Eye (tissue), 1 donor: ENCODE results near the gene MAGI1.

Source experiments
- DNase-seq: peaks from one replicate; pipeline ENCODE4 v3.0.0-alpha.2; 2015

MAGI1 gene

GRCh38 chr3:65971293-65972252, 67.1 kb downstream of the MAGI1 start:
- DNase-seq: no peak

DNA sequence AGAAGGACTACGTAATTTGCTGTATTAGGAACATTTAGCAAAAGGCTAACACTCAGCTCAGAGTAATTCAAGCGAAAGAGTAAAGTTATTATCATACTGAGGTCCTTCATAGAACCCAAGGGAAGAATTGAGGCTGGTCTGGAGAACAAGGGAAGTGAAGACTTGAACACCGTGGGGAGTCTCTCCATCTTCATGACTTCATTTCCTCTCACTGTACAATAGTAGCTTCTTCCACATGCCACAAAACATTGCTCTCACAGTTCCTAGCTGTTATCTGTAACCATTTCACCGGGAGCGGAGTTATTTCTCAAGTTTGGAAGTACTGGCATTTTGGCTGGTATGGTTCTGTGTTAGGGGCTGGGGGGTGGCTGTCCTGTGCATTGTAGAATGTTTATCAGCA, 69.7 kb downstream of the MAGI1 start:
- no peak for DNase-seq

DNA sequence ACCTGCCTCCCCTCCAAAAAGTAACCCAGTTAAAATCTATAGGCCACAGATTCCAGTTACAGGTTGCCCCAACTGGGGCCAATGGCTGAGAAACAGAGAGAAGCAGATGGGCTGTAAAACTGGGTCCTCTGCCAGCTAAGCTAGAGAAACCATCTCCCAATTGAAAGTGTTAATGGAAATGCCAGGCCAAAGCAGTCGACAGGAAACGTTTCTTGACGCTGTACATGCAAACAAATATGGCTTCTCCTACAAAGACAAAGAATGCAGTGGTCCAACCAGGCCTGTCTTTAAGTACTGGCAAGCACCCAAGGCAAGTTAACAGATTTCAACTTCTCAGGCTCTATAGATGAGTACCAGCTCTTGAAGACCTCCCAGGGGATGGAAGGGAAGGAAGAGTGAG, 71.3 kb downstream of the MAGI1 start:
- DNase-seq: no peak

DNA sequence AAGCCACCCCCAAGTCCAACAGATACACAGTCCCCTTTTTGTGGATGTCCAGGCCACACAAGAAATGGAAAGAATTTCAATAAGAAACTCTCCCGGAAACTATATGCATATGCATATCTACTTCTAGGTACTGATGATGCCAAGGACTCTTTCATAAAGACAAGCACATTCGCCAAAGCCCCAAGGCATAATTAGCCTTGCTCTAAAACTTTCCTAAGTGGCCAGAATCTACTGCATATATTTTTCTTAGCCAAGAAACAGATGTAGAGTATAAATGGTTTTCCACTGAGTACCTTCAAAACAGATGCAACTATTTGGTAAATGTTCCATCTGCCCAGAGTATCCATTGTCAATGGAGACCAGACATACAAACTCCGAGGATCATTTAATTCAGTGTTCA, 73.9 kb downstream of the MAGI1 start:
- no peak for DNase-seq

DNA sequence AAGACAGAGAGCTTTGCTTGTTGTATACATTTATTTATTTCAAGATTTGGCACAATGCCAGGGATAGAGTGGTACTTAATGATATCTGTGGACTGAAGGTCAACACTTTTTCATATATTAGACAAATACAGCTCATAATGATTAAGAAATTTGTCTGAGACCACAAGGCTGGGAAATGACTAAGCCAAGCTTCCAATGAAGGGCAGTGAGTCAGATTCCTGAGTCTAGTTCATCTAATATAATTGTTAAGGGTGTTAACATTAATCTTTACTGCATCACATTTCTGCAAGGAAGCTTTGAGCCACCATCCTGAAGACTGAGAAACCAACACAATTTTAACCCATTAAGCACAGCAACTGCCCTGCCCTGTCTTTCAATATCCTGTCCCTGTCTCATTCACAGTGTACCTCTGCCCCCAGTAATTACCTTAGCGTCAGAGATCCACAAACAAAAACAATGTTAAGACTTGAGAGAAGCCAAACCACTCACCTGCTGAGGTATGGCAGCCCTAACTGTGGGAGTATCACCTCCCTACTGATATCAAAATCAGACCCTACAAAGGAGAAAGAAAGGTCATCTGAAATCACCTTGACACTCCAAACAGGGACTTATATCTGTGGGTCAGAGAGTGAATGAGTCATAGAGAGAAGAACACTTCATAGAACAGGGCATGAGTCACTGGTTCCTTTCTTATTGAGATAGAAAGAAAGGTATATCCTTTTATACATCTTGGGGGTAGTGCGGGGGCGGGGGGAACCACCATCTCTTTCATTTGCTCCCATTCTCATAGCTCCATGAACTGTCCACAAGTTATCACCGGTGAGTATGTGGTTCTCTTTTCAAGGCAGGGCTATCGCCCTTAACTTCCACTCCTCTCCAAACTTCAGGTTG, 74.7 kb downstream of the MAGI1 start:
- no peak for DNase-seq

- no peak for DNase-seq
Measured at GRCh38 chr3:65961733-65962132, 77.0 kb downstream of the MAGI1 start.

- no peak for DNase-seq
Measured at GRCh38 chr3:65961128-65961527, 77.6 kb downstream of the MAGI1 start.

- DNase-seq: no peak
Measured at GRCh38 chr3:65960087-65960486, 78.6 kb downstream of the MAGI1 start.

DNA sequence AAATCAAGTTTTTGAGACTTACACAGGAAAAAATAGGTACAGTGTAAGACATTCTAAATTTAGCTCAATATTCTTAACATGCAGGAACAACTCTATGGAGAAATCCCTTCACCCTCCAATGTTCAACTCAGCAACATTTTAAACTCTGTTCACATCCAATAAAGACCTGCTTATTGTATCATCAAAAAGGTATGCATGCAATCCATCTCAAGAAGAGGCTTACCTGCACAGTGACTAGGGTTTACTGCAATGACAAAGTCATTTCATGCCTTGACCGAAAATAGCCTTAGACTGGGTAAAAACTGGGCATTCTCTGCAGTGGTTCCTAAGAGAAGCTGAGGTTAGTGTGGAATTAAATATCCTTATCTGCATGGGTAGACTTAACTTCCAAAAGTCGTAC, 80.5 kb downstream of the MAGI1 start:
- no peak for DNase-seq

DNA sequence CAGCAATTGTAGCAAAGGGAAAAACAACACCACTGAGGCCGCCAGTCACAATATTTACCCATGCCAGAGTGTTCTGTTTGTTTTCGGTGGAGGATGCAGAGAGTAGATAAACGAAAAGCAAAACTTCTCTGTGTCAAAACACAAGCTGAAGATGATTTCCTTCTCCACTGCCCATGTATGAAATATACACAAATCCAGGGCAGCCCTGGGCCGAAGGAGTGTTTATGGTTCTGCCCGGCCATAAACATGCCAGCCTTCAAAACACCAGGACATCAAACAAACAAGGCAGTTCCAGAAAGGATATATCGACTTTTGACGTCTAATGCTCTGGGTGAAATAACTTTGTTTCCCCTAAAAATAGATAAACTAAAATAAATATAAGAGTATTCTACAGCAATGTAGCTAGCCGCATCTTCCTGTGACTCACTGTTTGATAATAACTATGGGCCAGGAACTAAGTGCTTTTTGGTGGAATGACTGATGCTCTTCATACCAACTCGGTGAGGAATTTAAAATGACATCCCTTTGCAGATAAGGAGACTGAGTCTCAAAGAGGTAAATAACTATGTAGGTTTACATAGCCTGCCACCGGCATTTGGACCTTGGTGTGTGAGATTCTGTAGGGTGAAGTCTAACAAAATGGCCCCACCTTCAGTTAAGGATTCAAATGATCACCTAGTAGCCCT, 82.8 kb downstream of the MAGI1 start:
- no peak for DNase-seq

DNA sequence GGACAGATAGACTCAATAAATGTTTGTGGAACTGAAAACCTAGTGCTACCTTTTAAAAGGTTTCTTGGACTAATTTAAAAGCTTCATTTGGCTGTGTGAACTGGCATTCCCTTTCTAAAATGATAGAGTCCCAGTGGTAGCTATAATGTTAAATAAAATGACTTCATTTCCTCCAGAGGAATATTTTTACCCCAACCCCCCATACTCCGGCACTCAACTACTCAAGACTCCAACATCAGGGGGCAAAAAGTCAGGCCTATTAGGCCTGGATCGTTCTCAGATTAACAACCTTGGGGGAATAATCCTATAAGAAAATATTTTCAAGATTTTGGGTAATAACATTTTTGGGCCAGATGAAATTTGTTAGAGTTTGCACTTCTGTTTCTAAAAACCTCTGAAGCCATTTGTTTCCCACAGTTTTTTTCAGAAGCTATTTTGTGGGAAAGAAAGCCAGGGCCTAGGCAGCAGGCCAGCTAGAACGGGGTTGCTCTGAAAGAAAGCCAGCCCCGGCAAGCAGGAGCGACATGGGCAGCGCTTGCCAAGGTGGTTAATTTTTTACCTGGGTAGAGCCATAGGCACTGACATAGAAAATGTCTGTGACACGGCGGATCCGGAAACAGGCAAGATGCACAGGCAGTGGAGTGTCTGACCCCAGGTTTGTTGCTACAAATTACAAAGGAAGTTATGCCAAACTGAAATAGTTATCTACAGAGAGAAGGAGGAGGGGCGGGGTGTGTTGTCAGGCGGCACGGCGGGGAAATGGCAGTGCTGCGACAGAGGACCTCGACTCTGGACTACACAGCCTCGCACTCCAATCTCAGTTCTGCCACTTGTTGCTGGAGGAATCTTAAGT, 84.6 kb downstream of the MAGI1 start:
- DNase-seq: peak; percentile 30

DNA sequence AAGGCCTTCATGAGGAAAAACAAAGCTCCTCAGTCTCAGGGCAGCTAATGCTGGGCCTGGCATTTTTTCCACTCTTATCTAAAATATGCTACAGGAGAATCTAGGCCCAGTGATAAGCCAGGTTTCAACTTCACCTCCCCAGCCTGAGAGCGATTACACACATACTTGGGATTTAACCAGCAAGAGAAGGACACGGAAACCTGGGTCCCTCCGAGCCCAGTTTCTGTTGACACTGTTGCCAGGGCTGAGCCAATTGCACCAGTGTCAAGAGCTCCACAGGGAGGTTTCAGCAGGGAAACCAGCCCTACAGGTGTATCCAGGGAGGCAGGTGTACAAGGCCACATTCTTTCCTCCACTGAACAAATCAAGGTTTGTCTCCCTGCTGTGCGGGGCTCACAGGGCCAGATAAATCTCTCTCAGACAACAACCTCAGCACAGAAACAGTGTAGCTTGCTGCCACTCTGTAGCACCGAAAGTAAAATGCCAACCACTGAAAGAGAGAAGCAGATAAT, 85.4 kb downstream of the MAGI1 start:
- DNase-seq: peak; percentile 21

DNA sequence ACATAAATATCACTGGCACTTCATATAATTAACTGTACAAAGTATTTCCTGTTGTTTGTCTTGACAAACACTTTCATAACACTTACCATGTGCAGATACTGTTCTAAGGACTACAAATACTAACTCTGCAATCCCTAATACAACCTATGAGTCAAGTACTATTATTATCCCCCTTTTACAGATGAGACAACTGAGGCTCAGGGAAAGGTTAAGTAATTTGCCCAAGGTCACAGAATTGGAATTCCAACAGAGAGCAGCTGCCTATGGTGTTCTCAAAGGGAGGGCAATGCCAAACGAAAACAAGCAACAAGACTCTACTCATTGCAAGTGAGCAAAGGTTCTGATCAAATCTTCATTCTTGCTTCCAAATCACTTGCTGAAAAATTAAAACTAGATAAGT, 85.9 kb downstream of the MAGI1 start:
- no peak for DNase-seq

DNA sequence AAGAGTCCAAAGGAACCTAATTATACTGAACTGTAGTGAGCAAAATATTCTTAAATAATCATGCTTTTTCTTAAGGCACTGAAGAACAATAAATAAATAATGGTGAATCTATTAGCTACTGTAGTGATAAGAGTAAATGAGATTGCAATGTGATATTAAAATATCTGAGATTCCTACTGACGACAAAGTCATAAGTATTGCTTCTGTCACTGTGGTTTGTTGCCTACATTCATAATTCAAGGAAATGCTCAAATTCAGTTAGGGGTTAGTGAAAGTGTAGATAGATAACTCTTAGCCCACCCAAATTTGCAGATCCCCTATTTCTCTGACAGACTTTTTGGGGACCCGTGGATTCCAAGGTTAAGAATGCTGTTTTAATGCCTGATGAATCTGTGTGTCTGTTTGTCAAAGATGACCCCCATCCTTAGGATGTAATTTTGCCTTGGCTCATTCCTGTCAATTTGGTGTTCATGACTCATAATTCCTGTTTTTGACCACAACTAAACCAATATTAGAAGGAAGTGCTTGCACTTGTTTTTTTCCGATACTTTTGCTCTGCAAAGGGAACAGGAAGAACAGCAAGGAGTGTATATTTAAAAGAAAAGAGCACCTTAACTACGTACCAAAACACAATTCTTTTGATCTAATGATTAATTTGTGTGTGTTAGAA, 86.7 kb downstream of the MAGI1 start:
- DNase-seq: no peak

- peak; percentile 35 for DNase-seq
Measured at GRCh38 chr3:65950340-65951326, 88.1 kb downstream of the MAGI1 start.

- DNase-seq: no peak
Measured at GRCh38 chr3:65948841-65949573, 89.7 kb downstream of the MAGI1 start.

GRCh38 chr3:65946438-65946837, 92.3 kb downstream of the MAGI1 start:
- DNase-seq: no peak

DNA sequence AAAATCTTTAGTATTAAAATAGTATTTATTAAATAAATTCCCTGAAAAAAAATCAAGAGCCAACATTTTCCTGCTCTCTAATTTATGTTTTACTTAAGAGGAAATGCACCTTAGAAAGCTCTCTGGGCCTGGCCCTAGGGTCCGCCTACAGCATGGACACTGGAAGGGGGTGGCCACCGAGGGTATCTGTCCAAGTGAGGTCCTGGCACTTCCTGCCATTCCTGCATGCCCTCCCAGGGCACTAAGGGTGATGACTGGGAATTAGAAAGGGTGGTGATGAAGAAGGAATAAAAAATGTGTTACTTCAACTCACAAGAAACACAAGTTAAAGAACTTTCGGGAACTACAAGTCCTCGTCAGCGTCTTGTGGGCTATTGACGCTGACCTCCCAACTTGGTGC, 92.8 kb downstream of the MAGI1 start:
- DNase-seq: no peak

DNA sequence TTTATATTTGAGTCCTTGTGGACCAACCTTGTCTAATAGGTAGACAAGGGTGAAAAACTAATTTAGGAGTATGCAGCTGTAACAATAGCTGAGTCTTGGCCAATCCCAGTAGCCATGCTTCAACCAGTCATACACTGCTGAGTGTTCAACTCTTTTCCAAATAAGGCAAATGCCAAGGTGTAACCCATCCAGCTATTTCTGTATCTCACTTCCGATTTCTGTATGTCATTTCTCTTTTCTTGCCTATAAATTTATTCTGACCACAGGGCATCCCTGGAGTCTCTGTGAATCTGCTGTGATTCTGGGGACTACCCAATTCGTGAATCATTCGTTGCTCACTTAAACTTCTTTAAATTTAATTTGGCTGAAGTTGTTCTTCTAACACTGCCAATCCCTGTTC, 93.2 kb downstream of the MAGI1 start:
- no peak for DNase-seq
